ENCODE data around the gene SLC6A18.

The SLC6A18 gene

DNA sequence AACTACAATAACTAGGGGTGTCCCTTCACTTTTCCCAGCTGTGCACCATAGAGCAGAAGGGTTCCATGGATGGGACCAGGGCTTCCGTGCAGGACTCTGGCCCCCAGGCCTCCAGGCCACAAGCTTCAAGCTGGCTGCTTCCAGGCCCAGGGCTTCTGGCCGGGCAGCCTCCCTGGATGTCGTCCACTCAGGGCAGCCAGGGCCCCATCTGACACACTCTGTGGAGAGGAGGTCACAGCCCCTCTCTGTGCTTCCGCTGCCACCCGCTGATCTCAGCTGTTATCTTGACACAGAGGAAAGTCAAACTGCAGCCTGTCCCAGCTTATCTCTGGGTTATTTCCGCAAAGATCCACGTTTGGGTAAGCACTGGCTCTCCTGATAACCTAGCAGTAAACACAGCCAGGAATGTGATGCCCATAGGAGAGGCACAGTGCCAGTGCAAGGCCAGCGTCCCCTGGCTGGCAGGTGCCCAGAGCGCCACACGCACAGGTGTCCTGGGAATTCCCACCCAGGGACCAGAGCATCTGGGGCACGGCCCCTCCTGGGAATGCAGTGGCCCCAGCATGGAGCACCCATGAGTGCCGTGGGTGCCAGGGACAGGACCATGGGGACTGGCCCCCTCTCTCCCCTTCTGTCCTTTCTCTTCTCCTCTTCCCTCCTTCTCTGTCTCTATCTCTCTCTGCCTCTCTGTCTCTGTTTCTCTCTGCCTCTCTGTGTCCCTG, 39.4 kb upstream of the SLC6A18 start:
- TF ChIP-seq, protein P1, sequence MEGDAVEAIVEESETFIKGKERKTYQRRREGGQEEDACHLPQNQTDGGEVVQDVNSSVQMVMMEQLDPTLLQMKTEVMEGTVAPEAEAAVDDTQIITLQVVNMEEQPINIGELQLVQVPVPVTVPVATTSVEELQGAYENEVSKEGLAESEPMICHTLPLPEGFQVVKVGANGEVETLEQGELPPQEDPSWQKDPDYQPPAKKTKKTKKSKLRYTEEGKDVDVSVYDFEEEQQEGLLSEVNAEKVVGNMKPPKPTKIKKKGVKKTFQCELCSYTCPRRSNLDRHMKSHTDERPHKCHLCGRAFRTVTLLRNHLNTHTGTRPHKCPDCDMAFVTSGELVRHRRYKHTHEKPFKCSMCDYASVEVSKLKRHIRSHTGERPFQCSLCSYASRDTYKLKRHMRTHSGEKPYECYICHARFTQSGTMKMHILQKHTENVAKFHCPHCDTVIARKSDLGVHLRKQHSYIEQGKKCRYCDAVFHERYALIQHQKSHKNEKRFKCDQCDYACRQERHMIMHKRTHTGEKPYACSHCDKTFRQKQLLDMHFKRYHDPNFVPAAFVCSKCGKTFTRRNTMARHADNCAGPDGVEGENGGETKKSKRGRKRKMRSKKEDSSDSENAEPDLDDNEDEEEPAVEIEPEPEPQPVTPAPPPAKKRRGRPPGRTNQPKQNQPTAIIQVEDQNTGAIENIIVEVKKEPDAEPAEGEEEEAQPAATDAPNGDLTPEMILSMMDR (IDR thresholded peaks at IDR 0.05; ENCODE audit: low read depth, low read length, missing control alignments): no peak

DNA sequence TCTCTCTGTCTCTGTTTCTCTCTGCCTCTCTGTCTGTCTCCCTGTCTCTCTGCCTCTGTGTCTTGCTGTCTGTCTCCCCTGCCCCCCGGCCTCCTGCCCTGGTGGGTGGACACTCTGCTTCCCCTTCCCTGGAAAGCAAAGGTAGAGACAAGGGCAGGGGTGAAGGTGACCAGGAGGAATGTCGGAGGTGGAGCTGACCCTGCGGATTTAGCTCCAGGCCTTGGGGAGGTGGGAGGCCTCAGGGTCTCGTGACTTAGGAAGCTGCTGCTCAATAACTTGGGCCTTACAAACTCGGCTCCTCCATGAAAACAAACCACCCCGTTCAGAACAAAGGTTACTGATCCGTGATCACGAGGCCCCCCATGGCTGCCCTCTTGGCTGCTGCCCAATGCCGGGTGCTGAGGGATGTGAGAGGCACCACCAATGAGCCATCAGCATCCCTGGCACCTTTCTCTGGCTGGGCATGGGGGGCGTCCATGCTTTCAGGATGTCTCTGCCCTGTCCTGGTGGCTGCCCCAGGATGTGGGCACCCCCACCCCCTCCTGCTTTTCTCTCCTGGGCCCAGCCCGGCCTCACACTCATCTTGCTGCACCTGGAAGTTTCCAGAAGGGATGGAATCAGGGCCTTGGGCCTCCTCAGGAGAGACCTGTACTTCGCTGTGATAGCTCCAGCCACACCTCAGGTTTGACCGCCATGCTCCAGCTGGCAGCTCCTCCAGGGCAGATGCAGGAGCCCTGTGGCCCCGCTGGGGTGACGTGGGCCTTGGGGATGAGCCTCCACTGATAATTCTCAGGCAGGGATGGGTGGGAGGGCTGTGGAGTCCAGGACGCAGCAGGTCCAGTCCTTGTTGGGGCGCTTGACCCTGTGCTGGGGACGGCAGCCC, 38.6 kb upstream of the SLC6A18 start:
- no peaks in the 10 kb centered on the region for H3K36me3 ChIP-seq (replicated peaks)
- DNase-seq: no peak
- no peak overlapping the region for H3K4me3 ChIP-seq (ENCODE audit: low read depth, low read length)
- in situ Hi-C loops (cut with HindIII; ENCODE audit: low pct_ligation_motif_present, low sequenced_read_pairs): no loop called here
- TF ChIP-seq, protein P1 (IDR thresholded peaks at IDR 0.05; ENCODE audit: low read depth, low read length, missing control alignments): no peak
- no peaks in the 10 kb centered on the region for H3K27me3 ChIP-seq (replicated peaks)
- no peak overlapping the region for H3K27ac ChIP-seq

More for the DNA sequence above, 39.4 kb upstream of the SLC6A18 start:
- H3K27ac ChIP-seq: no peak overlapping the region
- in situ Hi-C loops (cut with HindIII; ENCODE audit: low pct_ligation_motif_present, low sequenced_read_pairs): no loop called here
- no peak overlapping the region for H3K4me3 ChIP-seq (ENCODE audit: low read depth, low read length)
- no peaks in the 10 kb centered on the region for H3K27me3 ChIP-seq (replicated peaks)
- H3K36me3 ChIP-seq (replicated peaks): no peaks in the 10 kb centered on the region
- no peak for DNase-seq

DNA sequence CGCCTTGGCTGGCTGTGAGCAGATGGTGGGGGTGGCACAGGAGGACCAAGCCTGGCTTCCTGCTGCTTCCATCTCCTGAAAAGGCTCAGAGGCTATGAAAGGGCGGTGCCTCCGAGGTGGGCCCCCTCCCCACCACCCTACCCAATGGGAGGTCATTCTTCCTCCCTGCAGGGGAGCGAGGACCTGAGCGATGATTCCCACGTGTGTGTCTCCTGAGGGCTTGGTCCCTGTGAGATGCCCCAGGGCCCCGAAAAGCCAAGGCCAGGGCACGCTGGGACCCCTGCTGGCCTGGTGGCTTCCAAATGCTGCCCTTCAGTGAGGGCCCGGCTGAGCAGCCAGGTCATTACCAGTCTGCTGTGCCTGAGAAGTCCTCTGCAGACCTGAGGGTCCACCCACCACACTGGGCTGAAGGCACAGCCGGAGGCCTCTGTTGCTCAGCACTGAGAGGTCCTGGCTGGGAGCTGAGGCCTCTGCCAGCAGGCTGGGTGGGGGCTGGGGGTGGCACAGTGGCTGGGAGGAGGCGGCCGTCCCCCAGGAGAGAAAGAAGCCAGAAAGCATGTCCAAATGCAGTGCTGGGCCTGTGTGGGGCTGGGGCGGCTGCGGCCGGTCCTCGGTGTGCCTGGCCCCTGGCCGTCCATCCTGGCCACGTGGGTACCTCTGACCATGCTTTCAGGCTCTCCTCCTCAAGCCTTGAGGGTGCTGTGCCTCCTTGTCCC, 37.8 kb upstream of the SLC6A18 start:
- TF ChIP-seq, protein P1 (IDR thresholded peaks at IDR 0.05; ENCODE audit: low read depth, low read length, missing control alignments): no peak
- in situ Hi-C loops (cut with HindIII; ENCODE audit: low pct_ligation_motif_present, low sequenced_read_pairs): no loop called here
- Histone ChIP-seq H3K27me3 (replicated peaks) (no peaks in the 10 kb centered on the region), H3K27ac (no peak overlapping the region), H3K4me3 (ENCODE audit: low read depth, low read length) (no peak overlapping the region), H3K36me3 (replicated peaks) (no peaks in the 10 kb centered on the region)
- no peak for DNase-seq

DNA sequence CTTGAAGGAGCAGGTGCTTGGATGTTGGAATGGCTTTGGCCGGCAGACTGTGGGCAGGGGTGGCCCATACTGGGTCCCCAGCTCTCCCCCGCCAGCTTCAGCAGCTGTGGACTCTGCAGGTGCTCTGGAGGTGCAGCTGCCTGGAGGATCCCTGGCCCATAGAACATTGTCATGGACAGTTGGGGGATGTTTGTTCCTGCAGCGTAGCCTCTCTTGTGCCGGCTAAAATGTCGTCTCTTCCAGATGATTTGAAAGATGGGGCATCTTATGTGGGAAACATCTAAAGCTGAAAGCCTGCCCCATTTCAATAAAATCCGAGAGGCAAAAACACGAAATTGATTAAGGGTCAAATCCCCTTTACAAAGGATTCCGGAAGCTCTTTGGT, 37.2 kb upstream of the SLC6A18 start:
- Histone ChIP-seq H3K27ac (no peak overlapping the region), H3K36me3 (replicated peaks) (no peaks in the 10 kb centered on the region), H3K27me3 (replicated peaks) (no peaks in the 10 kb centered on the region), H3K4me3 (ENCODE audit: low read depth, low read length) (no peak overlapping the region)
- in situ Hi-C loops (cut with HindIII; ENCODE audit: low pct_ligation_motif_present, low sequenced_read_pairs): no loop called here
- DNase-seq: no peak
- TF ChIP-seq, protein P1 (IDR thresholded peaks at IDR 0.05; ENCODE audit: low read depth, low read length, missing control alignments): no peak

DNA sequence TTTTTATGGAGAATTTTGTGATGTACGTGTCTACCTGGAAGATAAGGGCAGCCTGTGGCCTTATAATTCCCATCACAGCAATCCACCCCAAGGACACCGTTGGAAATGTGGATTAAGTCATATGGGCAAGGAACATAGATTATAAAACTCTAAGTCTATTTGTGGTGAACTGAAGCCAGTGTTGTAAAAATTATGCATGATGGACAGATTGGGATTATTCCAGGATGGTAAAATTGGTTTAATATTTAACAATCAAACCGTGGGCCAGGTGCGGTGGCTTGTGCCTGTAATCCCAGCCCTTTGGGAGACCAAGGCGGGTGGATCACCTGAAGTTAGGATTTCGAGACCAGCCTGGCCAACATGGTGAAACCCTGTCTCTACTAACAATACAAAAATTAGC, 36.7 kb upstream of the SLC6A18 start:
- H3K4me3 ChIP-seq (ENCODE audit: low read depth, low read length): no peak overlapping the region
- no peak for DNase-seq
- in situ Hi-C loops (cut with HindIII; ENCODE audit: low pct_ligation_motif_present, low sequenced_read_pairs): no loop called here
- H3K27ac ChIP-seq: no peak overlapping the region
- H3K27me3 ChIP-seq (replicated peaks): no peaks in the 10 kb centered on the region
- TF ChIP-seq, protein P1 (IDR thresholded peaks at IDR 0.05; ENCODE audit: low read depth, low read length, missing control alignments): no peak
- H3K36me3 ChIP-seq (replicated peaks): no peaks in the 10 kb centered on the region

All from brain microvascular endothelial cell (primary cell).